Stimulated activated CD4-positive, alpha-beta T cell treated with anti-CD3 and anti-CD28 coated beads, Interleukin-2, amount 100 ng/mL, for 48 hours (primary cell): ENCODE results near the gene RO60.
"Not testable (repeated sequence)": the region's sequence is repeated elsewhere in the genome, so short reads cannot be mapped to it uniquely, and the experiment has no call there.

Experiments
- DNase-seq, 2 donors: peaks; one replicate each; pipeline ENCODE4 v3.0.0-alpha.2; 2020

The RO60 gene

DNA sequence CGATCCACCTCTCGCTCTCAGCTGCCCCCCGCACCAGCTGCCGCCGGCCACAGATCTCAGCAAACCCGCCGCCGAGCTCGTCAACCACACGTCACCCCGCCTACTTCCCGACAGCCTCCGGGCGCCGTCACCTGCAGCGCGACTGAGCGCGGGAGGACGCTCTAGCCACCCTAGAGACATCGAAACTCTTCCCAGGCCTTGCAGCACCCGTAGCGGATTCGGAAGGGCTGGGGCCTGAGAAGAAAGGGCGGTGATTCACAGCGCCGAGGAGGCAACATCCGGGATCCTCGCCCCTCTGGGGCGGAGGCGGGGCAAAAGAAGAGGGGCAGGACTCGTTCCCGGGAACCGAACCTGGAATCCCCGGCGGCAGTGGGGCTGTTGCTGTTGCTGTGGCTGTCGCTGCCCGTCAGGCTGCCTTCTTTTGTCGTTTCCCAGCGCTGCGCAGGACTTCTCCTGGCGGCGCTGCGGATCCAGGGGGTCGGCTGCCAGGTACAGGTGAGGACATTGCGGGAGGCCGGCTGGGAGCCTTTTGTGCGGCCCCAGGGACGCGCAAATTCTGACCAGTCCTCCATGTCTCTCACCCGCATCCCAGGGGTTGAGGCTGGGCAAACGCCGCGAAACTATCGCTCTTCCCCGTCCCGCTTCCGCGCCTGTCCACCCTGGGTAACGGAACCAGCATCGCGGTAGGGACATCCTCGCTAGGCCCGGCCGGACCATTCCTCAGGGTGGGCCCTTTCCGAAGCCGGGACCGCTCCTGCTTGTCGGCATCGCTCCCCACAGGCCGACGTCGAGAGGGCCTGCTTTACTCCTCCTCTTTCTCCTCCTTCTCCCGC lies at the start of gene RO60, which contains the start of gene UCHL5:
RO60 (plus strand) TSS at position 331 of the 833 bp plus-strand sequence. CDS start 9,443 bp downstream, outside the sequence.
UCHL5 (minus strand) TSS at position 79 of the 833 bp plus-strand sequence. CDS start 100 bp downstream, outside the sequence.
- peak; percentile 83 to 89 for DNase-seq

DNA sequence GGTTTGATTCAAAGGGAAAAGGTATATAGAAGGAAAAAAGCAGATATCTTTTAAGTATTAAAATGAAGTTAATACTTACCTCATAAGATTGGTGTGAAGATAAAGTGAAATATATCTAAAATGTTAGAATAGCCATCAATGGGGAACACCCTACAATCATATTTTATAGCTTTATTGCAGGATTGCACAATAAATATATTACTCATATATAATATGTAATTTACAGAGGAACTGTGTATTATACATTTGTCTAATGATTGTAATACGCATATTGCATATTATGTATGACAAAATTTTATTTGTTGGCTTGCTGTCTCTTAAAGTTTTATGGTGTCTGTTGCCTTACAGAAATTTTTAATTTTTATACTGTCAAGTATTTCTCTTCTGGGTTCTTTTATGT lies 48.0 kb upstream of the RO60 start:
- DNase-seq, result no peak

DNA sequence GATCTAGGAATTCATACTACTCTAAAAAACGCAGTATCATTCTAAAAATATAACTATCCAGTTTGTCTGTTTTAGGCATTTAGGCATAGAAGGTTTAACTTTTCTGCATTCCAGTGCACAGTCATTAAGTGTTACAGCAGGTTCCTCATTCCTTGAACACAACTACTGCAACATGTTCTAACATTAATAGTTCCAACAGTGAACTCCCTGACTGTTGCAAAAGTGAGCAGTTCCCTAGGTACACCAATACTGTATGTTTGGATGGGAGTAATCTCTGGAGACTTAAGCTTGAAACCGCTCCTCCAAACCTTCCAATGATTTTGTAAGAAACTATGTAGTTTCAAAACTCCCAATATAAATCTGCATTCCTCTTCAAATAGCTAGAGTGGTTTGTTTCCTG lies 46.4 kb upstream of the RO60 start:
- no peak for DNase-seq

GRCh38 chr1:193013707-193014106 lies 45.7 kb upstream of the RO60 start:
- no peak for DNase-seq

- no peak for DNase-seq
Measured at GRCh38 chr1:193014400-193014799, 45.0 kb upstream of the RO60 start.

- no peak for DNase-seq
Measured at GRCh38 chr1:193016788-193017187, 42.6 kb upstream of the RO60 start.

DNA sequence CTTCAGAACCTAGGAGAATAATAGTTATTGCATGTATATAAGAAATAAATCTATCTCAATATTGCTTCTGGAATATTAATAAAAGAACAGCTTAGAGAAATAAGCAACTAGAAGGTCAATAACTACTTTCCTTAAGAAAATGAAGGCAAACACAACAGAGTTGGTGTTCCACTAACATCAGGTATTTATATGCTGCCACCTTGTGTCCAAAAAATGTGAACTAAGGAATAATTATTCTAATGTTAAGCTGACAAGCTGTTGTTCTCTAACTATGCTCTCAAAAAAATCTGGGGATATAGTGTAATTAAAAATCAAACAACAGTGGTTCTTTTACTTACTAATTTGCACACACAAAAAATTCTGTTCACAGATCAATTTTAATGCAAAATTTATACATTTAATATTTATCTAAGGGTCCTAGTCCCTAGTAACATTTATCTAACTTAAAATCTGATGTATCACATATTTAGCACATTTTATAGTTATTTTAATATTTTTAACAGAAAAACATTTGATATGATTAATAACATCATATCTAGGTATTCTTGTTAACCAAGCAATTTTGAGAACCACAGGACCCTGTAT lies 39.9 kb upstream of the RO60 start:
- DNase-seq, result no peak

GRCh38 chr1:193025218-193025617 lies 34.2 kb upstream of the RO60 start:
- DNase-seq, result no peak

DNA sequence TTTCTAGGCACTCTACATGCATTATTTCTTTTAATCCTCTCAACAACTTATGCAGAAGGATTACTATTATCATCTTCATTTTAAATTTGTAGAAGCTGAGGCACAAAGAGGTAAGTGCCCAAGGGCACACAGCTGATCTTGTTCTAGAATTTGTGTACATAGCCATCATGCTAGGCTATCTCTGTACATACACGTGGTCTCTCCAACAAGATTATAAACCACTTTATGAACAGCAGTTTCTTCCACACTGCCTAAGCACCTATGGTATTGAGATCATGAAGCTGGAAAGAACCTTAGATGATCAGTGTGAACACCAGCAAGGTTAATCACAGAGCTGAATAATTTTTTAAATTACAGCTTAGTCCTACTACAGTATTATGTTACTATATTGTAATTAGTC lies 29.1 kb upstream of the RO60 start:
- no peak for DNase-seq

- no peak for DNase-seq
Measured at GRCh38 chr1:193031431-193031830, 28.0 kb upstream of the RO60 start.

- DNase-seq, result not testable (repeated sequence)
Measured at GRCh38 chr1:193032643-193033427, 26.6 kb upstream of the RO60 start.

DNA sequence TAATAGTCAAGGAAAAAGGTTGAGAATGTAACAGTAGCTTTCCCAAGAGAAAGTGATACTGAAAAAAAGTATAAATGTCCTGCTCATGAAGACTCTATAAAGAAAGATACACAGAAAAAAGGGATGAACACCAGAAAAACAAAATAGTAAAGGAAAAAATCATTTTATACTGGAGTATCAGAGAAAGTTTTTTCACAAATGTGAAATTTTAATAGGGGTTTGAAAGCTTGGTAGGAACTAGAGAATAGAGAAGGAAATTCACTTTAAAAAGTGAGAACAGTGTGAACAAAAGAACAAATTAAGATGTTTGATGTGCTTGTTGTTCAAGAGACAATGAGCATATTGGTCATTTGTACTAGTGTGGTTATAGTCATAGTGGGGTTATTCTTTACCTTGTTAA lies 25.8 kb upstream of the RO60 start:
- no peak for DNase-seq

DNA sequence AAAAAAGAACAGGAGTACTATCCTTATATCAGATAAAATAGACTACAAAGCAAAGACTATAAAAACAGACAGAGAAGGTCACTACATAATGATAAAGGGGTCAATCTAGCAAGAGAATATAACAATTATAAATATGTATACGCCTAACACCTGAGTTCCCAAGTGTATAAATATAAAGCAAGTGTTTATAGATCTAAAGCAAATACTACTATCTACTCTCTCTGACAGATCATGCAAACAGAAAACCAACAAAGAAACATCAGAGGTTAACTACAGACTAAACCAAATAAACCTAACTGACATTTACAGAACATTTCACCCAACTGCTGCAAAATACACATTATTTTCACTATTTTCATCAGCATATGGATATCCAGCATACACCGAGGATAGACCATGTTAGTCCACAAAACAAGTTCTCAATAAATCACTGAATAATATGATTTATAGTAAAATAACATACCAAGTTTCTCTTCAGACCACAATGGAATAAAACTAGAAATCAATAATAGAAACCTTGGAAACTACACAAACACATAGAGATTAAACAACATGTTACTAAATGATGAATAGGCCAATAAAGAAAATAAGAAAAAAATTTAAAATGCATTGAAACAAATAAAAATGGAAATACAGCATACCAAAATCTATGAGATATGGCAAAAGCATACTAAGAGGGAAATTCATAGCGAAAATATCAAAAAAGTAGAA lies 22.9 kb upstream of the RO60 start:
- no peak for DNase-seq

DNA sequence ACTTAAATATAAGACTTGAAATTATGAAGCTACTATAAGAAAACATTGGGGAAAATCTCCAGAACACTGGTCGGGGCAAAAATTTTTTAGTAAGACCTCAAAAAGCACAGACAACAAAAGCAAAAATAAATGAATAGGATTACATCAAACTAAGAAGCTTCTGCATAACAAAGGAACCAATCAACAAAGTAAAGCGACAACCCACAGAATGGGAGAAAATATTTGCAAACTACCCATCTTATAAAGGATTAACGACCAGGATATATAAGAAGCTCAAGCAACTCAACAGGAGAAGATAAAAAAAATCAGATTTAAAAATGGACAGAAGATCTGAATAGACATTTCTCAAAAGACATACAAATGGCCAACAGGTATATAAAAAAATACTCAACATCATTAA lies 19.4 kb upstream of the RO60 start:
- DNase-seq, result no peak

- DNase-seq, result no peak
Measured at GRCh38 chr1:193042766-193043691, 16.4 kb upstream of the RO60 start.

GRCh38 chr1:193048913-193049312 lies 10.5 kb upstream of the RO60 start:
- not testable (repeated sequence) for DNase-seq

DNA sequence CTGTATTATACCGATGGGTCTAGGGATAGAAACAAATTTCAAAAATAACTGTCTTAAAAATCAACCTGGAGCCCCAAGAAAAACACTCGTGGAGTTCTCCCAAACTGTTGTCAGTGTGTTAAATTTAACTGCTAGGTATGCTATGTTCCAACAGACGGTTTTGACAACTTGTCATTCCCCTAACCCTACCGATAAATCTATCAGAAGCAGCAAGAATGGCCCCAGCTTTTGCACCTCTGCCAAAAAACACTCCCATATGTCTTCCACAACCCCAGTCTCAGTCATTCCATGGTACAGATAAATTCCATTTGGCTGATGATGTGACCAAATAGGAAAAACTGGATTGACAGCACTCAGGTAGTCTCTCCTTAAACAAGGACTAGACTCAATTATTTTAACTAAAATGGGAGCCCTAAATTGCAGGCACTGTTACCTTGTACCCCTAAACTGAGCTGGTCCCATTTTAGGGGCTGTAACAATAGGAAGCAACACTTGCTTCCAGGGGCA lies 5.2 kb upstream of the RO60 start:
- DNase-seq, result no peak

DNA sequence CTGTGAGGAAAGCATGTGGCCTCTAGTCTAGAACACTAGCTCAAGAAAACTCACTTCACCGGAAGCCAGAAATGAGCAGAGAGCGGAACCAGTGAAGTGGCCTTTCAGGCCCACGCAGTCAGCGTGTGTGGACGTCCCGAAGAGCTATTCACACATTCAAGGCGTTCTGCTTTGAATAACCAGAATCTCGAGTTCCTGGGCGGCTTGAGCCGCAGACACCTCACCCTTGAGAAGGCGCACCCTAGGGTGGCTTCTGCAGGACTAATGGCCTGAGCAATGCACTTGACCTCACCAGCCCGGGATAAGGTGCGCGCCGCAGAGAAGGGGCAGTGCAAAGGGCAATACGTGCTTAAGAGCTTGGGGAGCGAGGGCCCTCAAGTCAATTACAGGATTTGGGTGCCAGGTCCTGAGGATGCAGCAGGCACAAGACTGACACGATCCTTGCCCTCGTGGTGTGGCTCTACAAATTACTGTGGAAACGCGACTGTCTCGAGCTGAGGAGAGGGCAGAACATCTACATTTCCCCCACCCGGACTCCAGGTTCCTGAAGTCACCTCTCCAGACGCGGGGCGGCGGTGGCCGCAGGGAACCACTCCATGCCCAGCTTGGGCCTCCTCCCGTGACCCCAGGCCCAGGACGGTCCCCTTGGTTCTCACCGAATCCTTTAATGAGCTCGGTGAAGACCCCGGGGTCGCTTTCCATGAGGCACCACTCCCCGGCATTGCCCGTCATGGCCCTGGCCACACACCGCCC lies 707 bp upstream of the RO60 start:
- peak; percentile 60 to 63 for DNase-seq

GRCh38 chr1:193060115-193060403 lies 647 bp downstream of the RO60 start:
- DNase-seq, result no peak

DNA sequence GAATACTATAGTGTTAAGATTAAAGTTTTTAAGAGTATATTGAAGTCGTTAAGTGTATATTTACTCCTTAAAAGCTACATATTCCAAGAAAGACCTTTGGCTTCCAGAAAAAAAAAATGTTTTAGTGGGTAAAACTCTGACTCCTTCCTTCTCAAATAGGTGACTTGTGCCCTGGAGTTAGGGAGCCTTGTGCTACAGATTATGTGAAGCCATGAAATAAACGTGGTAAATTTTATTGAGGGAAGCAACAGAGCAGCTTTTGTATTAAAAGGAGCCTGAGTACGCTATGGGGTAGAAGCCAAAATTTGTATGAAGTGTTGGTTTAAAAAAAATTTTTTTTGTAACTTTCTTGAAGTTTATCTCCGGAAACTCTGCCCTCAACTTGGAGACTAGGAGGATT lies 994 bp downstream of the RO60 start:
- DNase-seq, result no peak

DNA sequence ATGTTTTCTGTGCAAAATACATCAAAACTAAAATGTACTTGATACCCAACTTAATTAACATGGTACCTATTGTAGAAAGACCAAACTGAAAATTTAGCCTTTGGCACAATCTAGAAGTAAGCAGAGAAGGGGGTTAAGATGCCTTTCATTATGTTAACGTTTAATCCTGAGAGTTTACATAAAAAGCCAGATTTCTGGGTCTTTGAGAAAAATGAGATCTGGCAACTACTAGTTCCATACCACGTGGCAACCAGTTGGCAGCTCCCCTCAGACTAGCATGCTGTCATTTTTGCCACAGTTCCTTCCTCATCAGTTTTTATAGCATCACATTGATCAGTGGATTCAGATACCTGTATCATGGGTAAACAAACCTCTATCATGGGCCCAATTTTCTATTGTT lies 1.5 kb downstream of the RO60 start:
- no peak for DNase-seq
